ENCODE measurements around the gene ATOH8.

Gene ATOH8

DNA sequence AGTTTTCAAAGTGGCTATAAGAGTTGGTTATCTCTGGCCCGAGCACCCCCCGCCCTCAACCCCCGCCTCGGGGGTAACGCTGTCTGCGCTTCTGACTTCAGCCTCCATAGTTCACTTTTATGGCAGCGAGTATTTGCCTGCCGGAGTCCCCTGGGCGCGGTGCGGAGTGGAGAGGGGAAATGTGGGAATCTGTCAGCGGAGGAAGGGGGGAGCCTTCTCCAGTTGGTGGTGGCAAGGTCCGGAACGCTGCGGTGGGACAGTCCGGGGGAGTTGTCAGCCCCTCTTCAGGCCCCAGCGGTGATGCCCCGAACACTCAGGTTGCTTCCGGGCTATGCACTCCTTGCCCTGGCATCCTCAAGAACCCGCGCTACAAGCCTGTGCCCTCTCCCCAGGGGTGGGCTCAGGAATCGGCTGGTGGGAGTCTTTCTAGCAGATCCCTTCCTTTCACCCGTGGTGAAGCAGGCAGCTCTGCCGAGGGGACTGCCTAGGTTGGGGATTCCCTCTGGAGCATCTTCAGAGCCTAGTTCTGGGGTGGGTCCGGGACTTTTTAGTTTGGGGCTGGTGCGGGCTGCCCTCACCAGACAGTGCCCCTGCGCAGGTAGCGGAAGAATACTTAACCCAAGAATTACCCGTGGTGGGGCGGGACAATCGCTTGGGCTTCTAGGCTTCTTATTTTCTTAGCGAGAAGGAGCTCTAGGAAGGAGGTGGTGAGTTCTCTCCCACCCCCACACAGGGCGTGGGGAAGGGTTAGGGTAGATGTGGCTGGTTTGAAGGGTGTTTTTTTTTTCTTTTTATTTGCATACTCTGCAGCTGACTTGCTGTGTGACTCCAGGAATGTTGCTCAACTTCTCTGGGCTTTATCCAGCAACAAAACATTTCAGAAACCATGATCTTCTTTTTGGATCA, 1.6 kb downstream of the ATOH8 start:
- DNase-seq, result no peak

DNA sequence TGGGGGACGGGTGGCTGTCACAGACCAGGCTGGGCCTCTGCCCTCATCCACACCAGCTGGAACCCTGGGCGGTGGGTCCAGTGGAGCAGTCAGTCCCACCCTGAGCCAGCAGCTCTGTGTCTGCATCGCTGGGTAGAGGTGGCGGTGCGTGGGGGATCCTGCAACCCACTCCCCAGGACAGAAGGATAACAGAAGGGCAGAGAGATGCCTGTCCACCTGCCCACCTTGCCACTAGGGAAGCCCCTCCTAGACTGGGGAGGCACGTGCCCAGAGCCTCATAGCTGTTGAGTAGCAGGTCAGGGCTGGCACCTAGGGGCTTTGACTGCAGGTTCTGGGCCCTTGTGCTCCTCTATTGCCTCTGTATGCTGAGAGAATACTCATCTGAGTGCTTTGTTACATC, 2.4 kb downstream of the ATOH8 start:
- DNase-seq, result no peak

DNA sequence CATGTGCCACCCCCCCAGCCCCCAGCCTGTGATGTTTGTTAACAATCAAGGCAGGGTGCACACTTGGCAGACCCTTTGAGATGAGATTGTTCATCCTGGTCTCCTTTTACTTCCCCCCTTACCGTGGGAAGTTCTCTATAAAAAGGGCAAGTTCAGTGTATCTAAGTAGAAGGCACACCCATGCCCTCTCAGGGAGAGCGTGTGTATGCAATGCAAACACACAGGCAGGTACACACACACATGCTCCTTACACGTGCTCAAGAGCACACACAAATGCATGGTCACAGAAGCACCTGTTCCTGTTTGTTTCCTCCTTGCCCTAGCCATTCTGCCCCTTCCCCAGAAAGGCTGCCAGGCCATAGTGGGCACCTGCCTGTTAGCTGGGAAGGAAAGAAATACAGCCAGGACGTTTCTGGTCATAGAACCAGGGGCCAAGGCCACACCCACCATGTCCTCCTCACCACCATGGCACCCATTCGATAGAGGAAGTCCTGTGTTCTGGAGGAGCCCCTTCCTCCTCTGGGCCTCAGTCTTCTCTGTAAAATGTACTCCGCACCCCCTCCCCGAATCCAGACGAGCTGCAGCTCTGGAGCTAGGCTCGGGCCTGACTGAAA, 3.1 kb downstream of the ATOH8 start:
- DNase-seq, result peak in 1 of 2 experiments; percentile 42

DNA sequence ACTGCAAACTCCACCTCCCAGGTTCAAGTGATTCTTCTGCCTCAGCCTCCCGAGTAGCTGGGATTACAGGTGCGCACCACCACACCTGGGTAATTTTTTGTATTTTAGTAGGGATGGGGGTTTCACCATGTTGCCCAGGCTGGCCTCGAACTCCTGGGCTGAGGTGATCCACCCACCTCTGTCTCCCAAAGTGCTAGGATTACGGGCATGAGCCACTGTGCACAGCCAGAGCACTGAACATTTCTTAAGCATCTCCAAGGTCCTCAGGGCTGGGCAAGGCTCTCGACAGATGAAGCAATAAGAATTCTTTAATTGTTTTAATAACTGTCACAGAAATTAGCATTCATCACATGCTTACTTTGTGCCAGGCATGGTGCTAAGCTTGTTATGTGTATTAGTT, 4.1 kb downstream of the ATOH8 start:
- no peak for DNase-seq

DNA sequence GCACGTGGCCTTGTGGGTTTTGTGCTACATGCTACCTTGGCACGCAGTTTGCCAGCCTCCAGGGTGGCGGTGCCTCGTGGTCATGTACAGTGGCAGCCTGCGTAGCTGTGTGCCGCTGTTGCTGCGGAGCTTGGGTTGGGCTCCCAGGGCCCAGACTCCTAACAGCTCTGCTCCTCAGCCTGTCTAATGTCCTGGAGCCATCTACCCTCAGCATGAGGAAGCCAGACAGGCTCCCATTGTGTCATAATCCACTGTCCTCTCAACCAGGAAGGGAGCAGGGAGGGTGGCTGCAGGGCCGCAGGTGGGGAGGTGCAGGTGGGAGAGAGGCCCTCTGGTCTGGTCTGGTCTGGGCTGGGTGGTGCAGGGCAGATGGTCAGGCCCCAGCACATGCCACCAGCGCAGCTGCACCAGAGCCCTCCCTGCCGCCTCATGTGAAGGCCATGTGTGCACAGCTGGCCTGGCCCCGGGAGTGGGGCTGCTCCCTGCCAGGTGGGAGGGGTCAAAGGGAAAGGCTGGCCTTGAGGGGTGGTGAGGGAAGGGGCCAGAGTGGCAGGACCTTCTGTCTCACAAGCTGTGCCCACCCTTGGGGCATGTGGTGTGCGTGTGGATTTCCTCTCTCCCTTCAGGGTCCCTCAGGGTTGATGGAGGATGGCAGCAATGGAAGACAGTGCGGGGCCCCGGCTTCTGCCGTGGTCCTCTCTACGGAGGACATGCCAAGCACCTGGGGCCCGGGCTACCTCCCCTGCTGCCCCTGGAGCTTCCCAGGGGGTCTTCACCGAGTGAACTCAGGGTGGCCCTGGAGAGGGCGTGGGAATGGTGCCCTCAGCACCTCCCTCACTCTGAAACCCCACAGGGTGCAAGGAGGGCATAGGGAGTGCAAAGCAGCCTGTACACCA, 4.8 kb downstream of the ATOH8 start:
- DNase-seq, result peak; percentile 91 to 92

- no peak for DNase-seq
Observed at GRCh38 chr2:85759257-85759613, 5.4 kb downstream of the ATOH8 start.

DNA sequence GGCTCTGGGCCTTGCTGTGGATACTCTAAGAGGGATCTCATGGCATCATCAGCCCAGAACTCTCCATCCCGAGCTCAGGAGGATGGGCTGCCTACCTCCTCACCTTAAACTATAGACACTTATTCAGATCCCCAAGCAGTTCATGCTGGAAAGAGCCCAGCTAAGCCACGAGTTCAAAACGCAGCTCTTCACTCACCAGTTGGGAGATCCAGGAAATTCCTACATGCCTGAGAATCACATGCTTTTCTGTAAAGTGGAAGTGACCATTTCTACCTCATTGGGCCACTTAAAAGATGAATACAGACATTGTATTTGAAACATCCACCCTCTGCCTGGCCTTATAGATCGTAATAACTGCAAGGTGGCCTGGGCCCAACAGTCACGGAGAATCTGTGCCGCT, 6.6 kb downstream of the ATOH8 start:
- DNase-seq, result no peak

DNA sequence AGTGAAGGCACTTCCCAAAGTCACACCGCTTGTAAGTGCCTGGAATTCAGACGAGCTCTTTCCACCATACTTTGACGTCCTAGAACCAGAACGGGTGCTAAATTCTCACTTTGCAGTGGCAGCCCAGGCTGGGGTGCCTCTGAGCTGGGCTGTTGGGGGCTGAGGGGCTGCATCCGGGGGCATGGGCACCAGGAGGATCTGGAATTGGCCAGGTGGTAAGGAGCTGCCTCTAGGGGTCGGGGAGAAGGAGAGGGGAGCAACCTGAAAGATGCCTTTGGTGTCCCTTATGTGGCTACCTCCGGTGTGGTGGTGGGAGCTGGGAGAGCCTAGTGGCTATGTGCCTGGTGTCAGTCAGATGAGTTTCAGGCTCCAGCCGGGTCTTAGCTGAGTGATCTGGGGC, 7.1 kb downstream of the ATOH8 start:
- DNase-seq, result no peak

DNA sequence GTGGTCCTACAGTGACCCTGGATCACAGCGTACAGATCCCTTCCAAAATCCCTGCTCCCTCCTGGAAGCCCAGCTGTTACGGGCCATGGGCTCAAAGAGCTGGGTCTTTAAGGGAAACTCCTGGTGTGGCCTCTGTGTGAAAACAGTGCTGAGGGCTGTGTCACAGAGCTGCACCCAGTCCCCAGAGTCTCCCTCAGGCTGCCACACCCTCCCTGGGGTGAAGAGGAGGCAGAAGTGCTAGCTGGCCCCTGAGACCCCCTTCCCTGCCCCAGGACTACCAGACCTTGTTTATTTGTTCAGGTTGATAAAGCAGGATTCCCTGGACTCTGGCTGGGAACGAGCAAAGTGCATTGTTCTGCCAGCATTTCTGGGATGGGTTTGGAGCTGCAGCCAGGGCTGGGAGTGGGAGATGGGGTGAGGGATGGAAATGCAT, 7.7 kb downstream of the ATOH8 start:
- DNase-seq, result no peak

DNA sequence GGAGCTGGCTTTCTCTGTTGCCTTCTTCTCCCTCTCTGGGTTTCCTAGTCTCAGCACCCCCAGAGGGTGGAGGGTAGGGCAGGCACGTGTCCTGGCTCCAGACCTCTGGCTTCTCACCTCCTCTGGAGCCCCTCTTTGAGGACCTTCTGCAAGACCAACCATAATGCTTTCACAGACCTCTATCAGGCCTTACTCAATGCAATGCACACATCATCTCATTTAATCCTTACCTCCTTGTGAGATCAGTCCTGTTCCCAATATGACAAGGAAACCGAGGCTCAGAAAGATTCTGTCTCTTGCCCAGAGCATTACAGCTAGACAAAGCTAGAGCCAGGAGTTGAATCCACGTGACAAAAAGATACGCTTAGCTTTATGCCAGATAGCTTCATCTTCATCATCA, 8.2 kb downstream of the ATOH8 start:
- DNase-seq, result no peak

DNA sequence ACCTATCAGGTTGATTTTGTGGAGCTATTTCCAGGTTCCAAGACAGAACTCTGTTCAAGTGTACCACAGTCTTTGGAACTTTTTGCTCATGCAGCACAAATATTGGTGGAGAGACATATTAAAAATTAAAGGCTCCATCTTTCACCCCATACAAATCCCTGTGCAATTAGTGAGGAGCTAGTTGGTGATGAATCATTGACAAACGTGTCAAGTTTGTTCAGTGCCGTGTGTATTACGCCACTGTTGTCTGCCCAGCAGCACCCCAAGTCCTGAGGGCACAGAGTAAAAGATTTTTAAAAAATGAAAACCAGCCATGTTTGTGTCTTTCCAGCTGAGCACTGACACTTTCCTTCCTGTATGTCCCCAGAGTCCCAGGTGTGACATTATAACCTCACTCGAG, 9.3 kb downstream of the ATOH8 start:
- no peak for DNase-seq

GRCh38 chr2:85763831-85764230, 10.0 kb downstream of the ATOH8 start:
- peak in 1 of 2 experiments; percentile 38 for DNase-seq

GRCh38 chr2:85765081-85765731, 11.4 kb downstream of the ATOH8 start:
- DNase-seq, result no peak

DNA sequence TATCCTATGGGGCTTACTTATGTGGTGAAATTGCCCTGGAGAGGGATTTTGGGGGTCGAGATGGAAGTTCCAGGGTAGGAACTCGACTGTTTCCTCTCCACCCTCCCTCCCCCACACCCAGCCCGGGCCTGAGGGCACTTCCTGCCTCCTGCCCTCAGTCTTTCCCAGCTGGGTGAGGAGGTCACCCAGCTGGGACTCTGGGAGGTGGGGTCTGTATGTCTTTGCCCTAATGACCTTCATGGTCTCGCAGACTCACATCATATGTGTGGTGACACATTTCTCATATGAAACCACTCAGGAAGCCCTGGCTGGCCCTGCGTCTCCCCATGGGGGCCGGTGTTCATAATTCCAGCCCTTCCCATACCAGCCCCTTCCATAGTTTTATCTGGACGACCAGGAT, 12.4 kb downstream of the ATOH8 start:
- DNase-seq, result no peak

DNA sequence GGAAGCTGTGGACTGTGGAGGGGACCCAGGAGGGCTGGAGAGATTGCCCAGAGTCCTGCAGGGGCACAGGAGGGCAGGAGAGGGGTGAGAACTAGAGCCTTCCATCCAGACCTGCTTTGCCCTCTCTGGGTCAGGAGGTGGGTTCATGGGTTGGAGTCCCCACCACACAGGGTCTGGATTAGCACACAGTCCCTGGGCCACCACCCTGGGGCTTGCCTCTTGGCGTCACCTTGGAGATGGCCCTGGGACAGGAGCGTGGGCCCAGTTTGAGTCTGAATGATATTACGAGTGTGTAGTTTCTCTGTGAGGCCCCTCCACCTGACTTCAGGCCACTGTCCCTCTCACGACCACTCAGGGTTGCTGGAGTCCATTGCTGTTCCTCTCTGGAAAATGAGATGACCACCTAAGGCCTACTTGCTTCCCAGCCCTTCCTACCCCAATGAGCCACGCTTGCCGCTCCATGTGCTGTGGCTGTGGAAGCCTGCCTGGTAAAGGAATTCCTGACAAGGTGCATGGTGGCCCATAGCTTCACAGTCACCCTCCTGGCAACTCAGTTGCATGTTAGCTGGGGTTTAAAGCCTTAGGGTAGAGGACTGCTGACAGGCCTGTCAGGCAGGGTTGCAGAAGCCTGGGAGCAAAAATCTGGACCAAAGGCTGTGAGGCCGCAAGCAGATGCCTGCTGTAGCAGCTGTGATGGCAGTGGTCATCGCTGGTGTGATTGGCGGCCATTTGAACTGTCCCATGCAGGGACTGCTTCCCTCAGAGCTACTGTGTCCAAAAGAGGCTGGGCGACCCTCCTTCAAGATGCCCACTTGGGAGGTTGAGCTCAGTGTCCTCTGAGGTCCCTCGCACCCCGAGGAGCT, 14.2 kb downstream of the ATOH8 start:
- no peak for DNase-seq

- peak; percentile 38 to 55 for DNase-seq
Observed at GRCh38 chr2:85768713-85769112, 14.9 kb downstream of the ATOH8 start.

DNA sequence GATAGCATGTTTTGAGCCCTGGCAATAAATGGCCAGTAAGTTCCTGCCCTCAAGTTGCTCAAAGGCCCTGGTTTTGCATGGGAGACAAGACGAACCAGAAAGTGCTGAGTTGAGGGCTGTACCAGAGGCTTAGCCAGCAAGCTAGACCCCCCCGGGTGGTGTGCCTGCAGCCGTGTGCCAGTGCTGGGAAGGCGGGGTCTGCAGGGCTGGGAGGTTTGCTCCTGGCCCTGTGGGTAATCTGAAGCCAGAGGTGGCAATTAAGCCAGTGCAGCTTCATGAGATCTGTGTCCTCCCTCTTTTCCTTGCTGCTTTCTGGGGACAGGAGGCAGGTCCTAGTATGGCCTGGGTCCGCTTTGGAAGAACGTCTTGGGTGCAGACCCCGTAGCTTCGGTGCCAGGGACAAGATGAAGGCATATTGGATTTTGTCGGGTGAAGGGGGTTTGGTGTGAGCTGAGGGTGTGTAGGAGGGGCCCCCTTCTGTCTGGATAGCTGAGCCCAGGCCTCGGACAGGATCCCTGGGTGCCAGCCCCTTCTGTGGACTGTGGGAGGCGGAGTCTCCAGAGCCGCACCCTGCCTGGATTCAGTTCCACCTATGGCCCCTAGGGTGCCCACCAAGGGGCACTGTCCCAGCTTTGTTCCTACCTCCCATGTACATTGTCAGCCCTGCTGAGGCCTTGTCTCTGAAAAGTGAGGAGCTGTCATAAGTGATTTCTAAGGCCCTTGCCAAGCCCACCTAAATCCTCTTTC, 15.6 kb downstream of the ATOH8 start:
- DNase-seq, result peak; percentile 31 to 44

DNA sequence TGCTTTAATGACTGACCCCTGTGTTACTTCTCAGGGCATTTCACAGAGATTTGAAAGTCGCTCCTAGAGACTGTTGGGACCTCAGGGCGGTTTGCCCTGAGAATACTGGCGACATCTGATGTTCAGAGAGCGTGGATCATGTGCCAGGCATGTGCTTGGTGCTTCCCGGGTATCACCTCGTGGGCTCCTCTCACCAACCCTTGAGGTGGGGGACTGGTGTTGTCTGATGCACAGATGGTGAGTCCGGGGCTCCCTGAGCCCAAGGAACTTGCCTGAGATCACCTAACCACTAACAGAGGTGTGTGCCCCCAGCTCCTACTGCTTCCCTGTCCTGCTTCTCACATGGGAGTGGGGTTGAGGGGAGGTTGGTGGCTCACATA, 16.2 kb downstream of the ATOH8 start:
- no peak for DNase-seq

GRCh38 chr2:85770369-85770768, 16.6 kb downstream of the ATOH8 start:
- DNase-seq, result no peak

DNA sequence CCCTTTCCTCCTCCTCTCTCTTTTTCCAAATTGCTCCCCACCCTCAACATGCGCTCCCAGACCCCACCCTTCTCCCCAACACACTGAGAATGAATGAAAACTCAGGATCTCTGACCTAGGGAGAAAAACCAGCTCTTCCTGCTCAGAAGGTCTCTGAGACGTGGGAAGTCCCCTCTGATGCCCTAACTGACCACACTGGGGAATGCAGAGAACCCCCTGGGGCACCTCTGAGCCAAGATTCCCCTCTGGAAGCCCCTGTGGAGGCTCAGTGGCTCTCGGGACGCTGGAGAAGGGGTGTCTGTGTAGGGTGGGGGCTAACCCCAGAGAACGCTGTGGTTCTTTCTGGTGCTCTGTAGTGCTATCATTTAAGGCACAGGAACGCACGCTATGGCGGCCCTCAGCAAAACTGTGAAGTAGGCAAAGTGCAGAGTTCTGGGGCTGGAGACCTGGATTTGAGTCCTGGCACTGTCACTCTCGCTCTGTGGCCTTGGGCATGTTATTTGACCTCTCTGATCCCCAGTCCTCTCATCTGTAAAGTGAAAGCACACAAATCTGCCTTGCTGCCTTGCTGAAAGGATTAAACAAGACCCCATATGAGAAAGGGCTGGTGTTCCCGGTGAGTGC, 17.1 kb downstream of the ATOH8 start:
- DNase-seq, result no peak

DNA sequence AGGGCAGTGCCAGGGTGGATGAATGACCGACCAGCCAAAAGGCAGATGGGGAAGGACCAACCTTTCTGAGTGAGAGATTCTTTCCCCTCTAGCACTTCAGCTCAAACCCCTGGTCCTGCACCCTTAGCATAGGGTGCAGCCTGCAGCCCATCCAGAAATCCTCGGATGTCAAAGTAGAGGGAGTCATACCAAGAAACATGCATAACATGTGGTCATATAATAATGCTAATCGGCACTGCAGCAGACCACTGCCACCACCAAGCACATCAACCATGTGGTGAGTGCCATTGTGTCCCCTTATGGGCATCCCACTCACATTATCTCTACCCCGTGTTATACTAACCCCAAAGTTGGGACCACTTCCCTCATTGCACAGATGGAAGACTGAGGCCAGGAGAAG, 17.7 kb downstream of the ATOH8 start:
- DNase-seq, result no peak
